Right renal pelvis (tissue), 4 donors: ENCODE data around the gene SLC9A2. TPM values are rescaled to one million over a fixed set of nuclear protein-coding genes. Genes with fewer than 3 reads are reported as not detected.
A peak's percentile ranks its signal among the peaks of the same experiment; 100 is the strongest.

ENCODE experiments used
- DNase-seq, 4 donors: peaks; one replicate each; pipeline ENCODE4 v3.0.0-alpha.2; 2013; ENCODE audit warnings: low read depth in 4 of 4, low spot score in 3 of 4, missing footprints in 1 of 4
- polyA plus RNA-seq, 4 donors: library from polyadenylated mRNA; unstranded; fragments of 120-200 nt; gene quantifications; one replicate each; pipeline ENCODE4 v1.2.1, GENCODE V29; 2013; ENCODE audit not compliant: insufficient read length in 4 of 4

Gene SLC9A2
- polyA plus RNA-seq, 4 donors, result 5.6 to 9.6 (median 6.8) TPM

GRCh38 chr2:102615620-102616436 is 3.5 kb upstream of the SLC9A2 start:
- DNase-seq, result no peak

- DNase-seq, result peak in 1 of 4 donors; percentile 18
Observed at GRCh38 chr2:102618452-102619413, 620 bp upstream of the SLC9A2 start.

DNA sequence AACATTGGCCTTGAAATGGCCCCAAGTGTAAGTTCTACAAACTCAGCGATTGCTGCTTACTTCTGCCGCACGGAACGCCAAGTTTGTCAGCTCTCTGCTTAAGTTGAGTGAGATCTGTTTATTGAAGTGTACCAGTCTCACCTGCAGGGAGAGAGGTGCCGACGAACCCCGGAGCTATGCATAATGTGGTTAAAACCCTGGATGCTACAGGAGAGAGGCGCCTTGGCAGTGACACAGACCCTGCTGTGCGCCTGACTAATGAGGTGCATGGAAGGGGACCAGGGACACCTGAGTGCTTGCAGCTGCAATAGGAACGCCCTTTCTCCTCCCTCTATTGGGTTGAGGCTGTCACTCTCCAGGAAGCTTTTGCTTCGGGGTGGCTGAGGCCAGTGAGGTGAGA is 979 bp downstream of the SLC9A2 start:
- DNase-seq, result no peak

- no peak for DNase-seq
Observed at GRCh38 chr2:102621630-102622029, 2.3 kb downstream of the SLC9A2 start.

DNA sequence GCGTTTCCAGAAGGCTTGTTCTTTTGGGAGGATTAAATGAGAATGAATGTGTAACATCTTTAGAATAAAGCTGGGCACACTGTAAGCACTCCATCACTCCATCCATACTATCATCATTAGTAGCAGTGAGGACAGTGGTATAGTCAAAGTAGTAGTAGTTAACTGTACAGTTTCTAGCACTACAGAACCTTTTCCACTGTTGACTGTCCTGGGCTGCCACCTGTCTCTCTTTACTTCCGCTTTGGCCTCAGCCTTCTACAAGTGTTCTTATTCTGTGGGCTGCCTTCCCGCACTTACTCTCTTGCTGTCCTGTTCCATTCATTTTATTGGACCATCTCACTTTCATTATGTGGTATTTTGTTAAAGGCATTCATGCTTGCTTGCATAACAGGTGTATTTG is 3.3 kb downstream of the SLC9A2 start:
- no peak for DNase-seq

- no peak for DNase-seq
Observed at GRCh38 chr2:102630458-102630857, 11.1 kb downstream of the SLC9A2 start.

DNA sequence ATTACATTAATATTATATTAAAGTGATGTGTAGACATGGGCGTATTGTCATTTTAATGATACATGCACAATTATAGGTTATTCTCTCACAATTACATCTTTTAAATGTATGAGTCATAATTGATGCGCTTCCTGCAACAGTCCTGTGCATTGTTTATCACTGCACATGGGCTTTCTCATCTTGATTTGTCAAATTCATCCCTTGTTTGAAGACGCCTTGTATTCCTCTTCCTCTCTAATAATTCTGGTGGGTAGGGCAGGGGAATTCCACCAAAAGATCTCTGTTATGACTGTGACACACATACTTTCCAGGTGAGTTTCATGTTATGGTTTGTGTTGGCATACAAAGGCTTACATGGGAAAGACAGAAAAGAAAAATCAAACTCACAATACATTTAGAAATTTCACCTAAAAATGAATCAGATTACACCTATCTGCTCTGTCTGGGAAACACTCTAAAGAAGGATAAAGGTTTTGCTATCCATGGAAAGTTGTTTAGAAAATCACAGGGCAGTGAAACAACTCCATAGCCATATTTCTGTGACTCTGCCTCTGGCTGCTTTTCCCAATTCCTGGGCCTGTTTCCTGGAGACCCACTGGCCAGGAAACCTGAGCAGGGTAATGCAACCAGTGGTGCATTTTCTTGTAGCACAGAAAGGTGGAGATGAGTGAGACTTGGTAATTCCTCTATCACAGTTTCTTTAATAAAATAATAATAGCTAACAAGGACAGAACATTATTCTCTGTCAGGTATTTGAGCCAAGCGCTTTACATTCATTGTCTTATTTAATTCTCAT is 13.2 kb downstream of the SLC9A2 start:
- DNase-seq, result no peak

DNA sequence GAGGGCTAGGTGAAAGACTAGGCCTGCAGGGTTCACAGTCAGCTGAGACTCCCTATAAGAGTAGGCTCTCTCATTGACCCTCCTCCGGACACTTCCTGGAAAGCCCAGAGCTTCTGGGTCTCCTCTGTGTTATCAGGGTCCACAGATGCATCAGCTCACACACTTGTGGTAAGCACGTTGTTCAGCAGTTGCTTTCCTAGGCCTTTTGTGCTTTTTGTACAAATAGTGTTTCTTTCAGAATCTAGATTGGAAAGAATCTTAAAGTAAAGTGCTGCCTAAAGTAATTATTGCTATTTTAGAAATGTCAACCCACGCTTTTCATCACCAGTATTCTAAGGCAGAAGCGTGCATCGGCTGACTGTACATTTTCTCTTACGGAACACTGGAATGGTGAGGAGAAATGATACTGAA is 15.5 kb downstream of the SLC9A2 start:
- no peak for DNase-seq

DNA sequence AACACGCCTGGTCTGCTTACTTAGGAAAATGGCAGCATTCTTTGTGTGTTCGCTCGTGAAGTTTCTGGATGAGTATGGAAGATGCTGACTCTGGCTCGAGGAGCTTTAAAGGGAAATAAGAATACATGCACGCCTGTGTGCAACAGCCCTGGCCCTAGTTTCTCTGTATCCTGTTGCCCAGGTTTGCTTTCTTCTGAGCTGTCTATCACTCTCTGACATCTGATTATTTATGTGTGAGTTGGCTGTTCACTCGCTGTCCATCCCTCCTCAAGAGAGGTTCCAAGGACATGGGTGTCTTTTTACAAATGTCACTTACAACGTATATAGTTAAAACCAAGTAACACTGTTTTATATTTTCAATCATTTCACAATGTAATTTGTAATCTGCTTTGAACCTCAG is 16.0 kb downstream of the SLC9A2 start:
- no peak for DNase-seq

GRCh38 chr2:102636283-102636907 is 17.0 kb downstream of the SLC9A2 start:
- no peak for DNase-seq

- no peak for DNase-seq
Observed at GRCh38 chr2:102637358-102637757, 18.0 kb downstream of the SLC9A2 start.

DNA sequence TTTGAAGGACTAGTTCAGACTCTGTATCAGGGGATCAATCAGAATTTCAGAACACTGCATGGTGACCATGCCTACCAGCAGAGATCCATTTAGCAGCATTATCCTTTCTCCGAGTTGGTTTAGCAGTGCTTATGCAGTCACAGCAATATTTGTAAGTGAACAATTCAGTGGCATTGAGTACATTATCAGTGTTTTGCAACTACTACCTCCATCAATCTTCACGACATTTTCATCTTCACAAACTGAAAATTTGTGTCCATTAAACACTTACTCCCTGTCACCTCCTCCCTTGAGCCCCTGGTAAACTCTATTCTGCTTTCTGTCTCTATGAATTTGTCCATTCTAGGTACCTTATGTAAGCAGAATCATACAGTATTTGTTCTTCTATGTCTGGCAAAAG is 20.1 kb downstream of the SLC9A2 start:
- DNase-seq, result no peak

GRCh38 chr2:102652126-102652525 is 32.8 kb downstream of the SLC9A2 start:
- no peak for DNase-seq

DNA sequence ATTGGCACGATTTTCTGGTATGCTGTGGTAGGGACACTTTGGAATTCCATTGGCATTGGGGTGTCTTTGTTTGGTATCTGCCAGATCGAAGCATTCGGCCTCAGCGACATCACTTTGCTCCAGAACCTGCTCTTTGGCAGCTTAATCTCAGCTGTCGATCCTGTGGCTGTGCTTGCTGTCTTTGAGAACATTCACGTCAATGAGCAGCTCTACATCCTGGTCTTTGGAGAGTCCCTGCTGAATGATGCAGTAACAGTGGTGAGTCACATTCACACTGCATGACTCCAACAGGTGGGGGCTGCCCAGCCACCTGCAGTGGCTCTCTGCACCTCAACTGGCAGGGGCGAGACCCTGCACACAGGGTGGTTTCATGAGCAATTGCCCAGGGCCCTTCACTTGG is 38.4 kb downstream of the SLC9A2 start:
- no peak for DNase-seq

DNA sequence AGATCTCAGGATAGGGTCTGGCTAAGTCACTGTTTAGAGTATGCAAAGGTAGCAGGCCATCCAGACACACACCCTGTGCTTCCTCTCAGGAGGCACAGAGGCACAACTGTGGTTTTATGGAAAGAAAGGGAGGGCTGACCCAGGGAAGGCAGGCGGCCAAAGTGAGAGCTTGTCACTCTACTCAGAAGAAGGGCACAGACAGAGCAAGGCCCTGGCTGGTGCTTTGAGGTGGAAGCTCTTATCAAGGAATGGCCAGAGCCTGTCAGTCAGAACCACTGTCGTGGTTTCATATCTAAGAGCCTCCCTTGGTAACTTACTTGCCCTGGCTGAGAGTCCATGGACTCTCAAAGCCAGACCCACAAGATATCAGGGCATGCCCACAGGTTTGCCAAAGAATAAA is 40.7 kb downstream of the SLC9A2 start:
- DNase-seq, result no peak

- no peak for DNase-seq
Observed at GRCh38 chr2:102660574-102660973, 41.2 kb downstream of the SLC9A2 start.

DNA sequence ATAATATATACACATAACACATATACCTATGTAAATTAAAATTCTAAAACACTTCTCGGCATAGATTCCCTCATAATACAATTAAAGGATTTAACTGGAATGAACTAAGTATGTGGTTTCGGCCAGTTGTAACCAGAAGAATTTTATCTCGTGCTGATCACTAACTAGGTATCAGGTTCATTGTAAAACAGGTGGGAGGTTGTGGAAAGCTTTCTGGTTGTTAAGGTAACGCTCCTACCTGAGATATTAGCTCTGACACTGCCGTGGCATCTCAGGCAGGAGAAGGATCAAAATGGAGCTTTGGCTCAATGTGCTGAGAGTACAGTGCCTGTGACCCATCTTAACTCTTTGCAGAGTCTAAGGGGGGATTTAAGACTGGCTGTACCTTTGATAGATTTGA is 42.5 kb downstream of the SLC9A2 start:
- no peak for DNase-seq

GRCh38 chr2:102662833-102663232 is 43.5 kb downstream of the SLC9A2 start:
- DNase-seq, result no peak

- DNase-seq, result no peak
Observed at GRCh38 chr2:102663381-102663780, 44.0 kb downstream of the SLC9A2 start.

GRCh38 chr2:102664471-102664909 is 45.1 kb downstream of the SLC9A2 start:
- no peak for DNase-seq
